DOHH2 (cell line): ENCODE measurements around the gene HNRNPU.

ENCODE experiments used
- EZH2phosphoT487 ChIP-seq: fragments of 200-600 bp; sonication (generic); IDR thresholded peaks from 2 replicates; pipeline ENCODE4 v1.6.1; 2017; ENCODE audit warnings: borderline replicate concordance, mild to moderate bottlenecking, antibody characterized with exemption, low read length, moderate library complexity, mixed read lengths
- TF ChIP-seq, protein P1 (sequence below): fragments of 200-600 bp; sonication (generic); IDR thresholded peaks from one replicate; pipeline ENCODE4 v1.5.1; 2014; ENCODE audit warnings: antibody characterized with exemption, mild to moderate bottlenecking, low read depth, low read length; ENCODE audit not compliant: poor library complexity, severe bottlenecking

DNA sequence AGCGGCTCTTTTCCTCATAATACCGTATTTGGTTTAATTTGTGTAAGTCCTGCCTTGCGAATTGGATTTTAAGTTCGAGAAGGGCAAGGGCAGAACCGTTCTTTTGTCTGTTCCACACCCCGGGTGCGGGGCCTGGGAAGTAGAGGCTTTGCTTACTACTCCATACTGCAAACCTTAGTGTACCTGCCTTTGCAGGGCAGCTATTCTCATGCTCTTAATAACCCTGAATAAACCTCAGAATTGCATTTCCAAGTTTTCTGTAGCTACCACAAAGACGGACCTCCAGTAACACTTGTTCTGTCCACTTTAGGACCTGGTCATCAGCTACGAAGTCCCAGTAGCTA, 657 bp upstream of the HNRNPU start:
- TF ChIP-seq, protein P1, sequence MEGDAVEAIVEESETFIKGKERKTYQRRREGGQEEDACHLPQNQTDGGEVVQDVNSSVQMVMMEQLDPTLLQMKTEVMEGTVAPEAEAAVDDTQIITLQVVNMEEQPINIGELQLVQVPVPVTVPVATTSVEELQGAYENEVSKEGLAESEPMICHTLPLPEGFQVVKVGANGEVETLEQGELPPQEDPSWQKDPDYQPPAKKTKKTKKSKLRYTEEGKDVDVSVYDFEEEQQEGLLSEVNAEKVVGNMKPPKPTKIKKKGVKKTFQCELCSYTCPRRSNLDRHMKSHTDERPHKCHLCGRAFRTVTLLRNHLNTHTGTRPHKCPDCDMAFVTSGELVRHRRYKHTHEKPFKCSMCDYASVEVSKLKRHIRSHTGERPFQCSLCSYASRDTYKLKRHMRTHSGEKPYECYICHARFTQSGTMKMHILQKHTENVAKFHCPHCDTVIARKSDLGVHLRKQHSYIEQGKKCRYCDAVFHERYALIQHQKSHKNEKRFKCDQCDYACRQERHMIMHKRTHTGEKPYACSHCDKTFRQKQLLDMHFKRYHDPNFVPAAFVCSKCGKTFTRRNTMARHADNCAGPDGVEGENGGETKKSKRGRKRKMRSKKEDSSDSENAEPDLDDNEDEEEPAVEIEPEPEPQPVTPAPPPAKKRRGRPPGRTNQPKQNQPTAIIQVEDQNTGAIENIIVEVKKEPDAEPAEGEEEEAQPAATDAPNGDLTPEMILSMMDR: no peak
- no peak for TF ChIP-seq EZH2phosphoT487
